Neural cell (in vitro differentiated cells): Measurements from ENCODE around the gene PPP1R2B.
"Not testable (repeated sequence)": the region's sequence is repeated elsewhere in the genome, so short reads cannot be mapped to it uniquely, and the experiment has no call there.

Source experiments
- CTCF ChIP-seq: fragments of 450-650 bp; IDR thresholded peaks from 2 replicates; pipeline ENCODE4 v1.5.1; 2014; ENCODE audit warnings: antibody characterized with exemption, mild to moderate bottlenecking, moderate library complexity; ENCODE audit not compliant: poor library complexity, severe bottlenecking
- EP300 ChIP-seq: fragments of 450-650 bp; conservative IDR thresholded peaks from 2 replicates; pipeline ENCODE4 v1.6.1; 2014; ENCODE audit warnings: antibody characterized with exemption, mild to moderate bottlenecking, moderate library complexity; ENCODE audit not compliant: poor library complexity, severe bottlenecking
- EZH2 ChIP-seq: fragments of 200-600, 300-800 bp; shearing (Covaris generic), sonication (generic); IDR thresholded peaks from 2 replicates; pipeline ENCODE4 v1.6.1; 2014; ENCODE audit warnings: antibody characterized with exemption, low read length, borderline replicate concordance, mild to moderate bottlenecking; ENCODE audit not compliant: insufficient read depth, poor library complexity, severe bottlenecking
- MXI1 ChIP-seq: fragments of 450-650 bp; conservative IDR thresholded peaks from 2 replicates; pipeline ENCODE4 v1.6.1; 2014; ENCODE audit warnings: antibody characterized with exemption, mild to moderate bottlenecking; ENCODE audit not compliant: poor library complexity, severe bottlenecking
- POLR2AphosphoS5 ChIP-seq: IDR thresholded peaks from 2 replicates; pipeline ENCODE4 v1.6.1; 2012
- SMC3 ChIP-seq: fragments of 450-650 bp; conservative IDR thresholded peaks from 2 replicates; pipeline ENCODE4 v1.6.1; 2014; ENCODE audit warnings: antibody characterized with exemption, mild to moderate bottlenecking, moderate library complexity; ENCODE audit not compliant: poor library complexity

GRCh38 chr5:156848447-156848846, 1.6 kb upstream of the PPP1R2B start:
- not testable (repeated sequence) for TF ChIP-seq CTCF, EZH2, MXI1, SMC3, EP300, POLR2AphosphoS5
